GM12878 (cell line): ENCODE results near the gene MICAL3. TPM values are rescaled to one million over a fixed set of nuclear protein-coding genes. Genes with fewer than 3 reads are reported as not detected.

Source experiments
- ATAC-seq: fragments of 200-7000 bp; cut with Tn5 transposase; 3 replicates; pipeline ENCODE4 v1.9.1; 2020; ENCODE audit warnings: mild to moderate bottlenecking, moderate library complexity
- BruUV-seq: library from RNA; stranded (reverse); fragments of 400-500 nt; replicated peaks from 2 replicates; lab custom pipeline; 2021; lab: Mats Ljungman, UMichigan
- CTCF ChIA-PET: fragments of 300-600 bp; sonication (Branson Sonifier 250); formaldehyde crosslinking; extraction: SDS; loops from one replicate; lab custom pipeline; 2021; ENCODE audit warnings: inconsistent platforms; lab: Yijun Ruan, JAX
- POLR2A ChIA-PET: fragments of 350-600 bp; formaldehyde crosslinking; extraction: SDS; loops from one replicate; lab custom pipeline; 2021; ENCODE audit warnings: inconsistent platforms; lab: Charles Lee
- RAD21 ChIA-PET: fragments of 300-600 bp; sonication (Branson Sonifier 250); formaldehyde crosslinking; loops from one replicate; lab custom pipeline; 2023; ENCODE audit warnings: antibody characterized with exemption; ENCODE audit not compliant: unreplicated experiment; lab: Charles Lee
- SMC1A ChIA-PET: fragments of 300-600 bp; sonication (Branson Sonifier 250); formaldehyde crosslinking; loops from one replicate; lab custom pipeline; 2023; ENCODE audit not compliant: unreplicated experiment, uncharacterized antibody; lab: Charles Lee
- DNase-seq: peaks from one replicate; pipeline ENCODE4 v3.0.0-alpha.2; 2011; ENCODE audit warnings: low read depth, low spot score
- FAIRE-seq: peaks from 3 replicates; lab custom pipeline; 2011; peaks lifted over from hg19 to GRCh38; lab: Jason Lieb, UNC
- H2AFZ ChIP-seq: 2 replicates; pipeline ENCODE4 v1.6.0; 2011; ENCODE audit warnings: low read depth, low read length, control low read depth; ENCODE audit not compliant: control insufficient read depth
- H3K27ac ChIP-seq: 2 replicates; pipeline ENCODE4 v1.5.1; 2011; ENCODE audit warnings: control low read depth; ENCODE audit not compliant: control insufficient read depth, insufficient read depth
- H3K27me3 ChIP-seq, 2 experiments: replicated peaks in 1 of 2; 2 replicates each; pipeline versions ENCODE4 v1.6.0 to v1.6.1; 2011; ENCODE audit warnings: low read length in 1 of 2; ENCODE audit not compliant: control insufficient read depth in 2 of 2, insufficient read depth in 2 of 2
- H3K36me3 ChIP-seq, 2 experiments: 2 replicates each; pipeline ENCODE4 v1.5.1; 2011; ENCODE audit warnings: low read length in 1 of 2; ENCODE audit not compliant: control insufficient read depth in 2 of 2, insufficient read depth in 2 of 2
- H3K4me1 ChIP-seq: 2 replicates; pipeline ENCODE4 v1.6.1; 2011; ENCODE audit warnings: mild to moderate bottlenecking, low read length, moderate library complexity, mixed read lengths; ENCODE audit not compliant: control insufficient read depth, insufficient read depth
- H3K4me2 ChIP-seq: 2 replicates; pipeline ENCODE4 v1.6.0; 2011; ENCODE audit warnings: control low read depth; ENCODE audit not compliant: control insufficient read depth, insufficient read depth
- H3K4me3 ChIP-seq: fragments of 200-600 bp; sonication (generic); 2 replicates; pipeline ENCODE4 v1.5.1; 2016
- H3K79me2 ChIP-seq: 2 replicates; pipeline ENCODE4 v1.6.0; 2011; ENCODE audit warnings: low read length; ENCODE audit not compliant: control insufficient read depth, insufficient read depth
- H3K9ac ChIP-seq: 2 replicates; pipeline ENCODE4 v1.8.0; 2011; ENCODE audit warnings: low read length, control low read depth, mixed read lengths; ENCODE audit not compliant: control insufficient read depth, insufficient read depth
- H3K9me3 ChIP-seq: replicated peaks from 3 replicates; pipeline ENCODE4 v1.5.1; 2011; ENCODE audit warnings: mild to moderate bottlenecking, low read length; ENCODE audit not compliant: control insufficient read depth, insufficient read depth
- H4K20me1 ChIP-seq: 2 replicates; pipeline ENCODE4 v1.6.0; 2011; ENCODE audit not compliant: control insufficient read depth, insufficient read depth
- BHLHE40 ChIP-seq, 2 experiments: fragments of 450-650 bp in 1 of 2; IDR thresholded peaks; 2 replicates each; pipeline ENCODE4 v1.6.1; 2011 to 2017; ENCODE audit warnings: low read depth in 2 of 2, borderline replicate concordance in 1 of 2, improper control_type of control experiment in 1 of 2, low read length in 1 of 2, mild to moderate bottlenecking in 1 of 2
- BMI1 ChIP-seq: fragments of 450-650 bp; IDR thresholded peaks from 2 replicates; pipeline ENCODE4 v1.6.1; 2016; ENCODE audit warnings: mild to moderate bottlenecking, moderate library complexity, borderline replicate concordance
- EGR1 ChIP-seq, 2 experiments: IDR thresholded peaks; 1 replicate in 1 of 2; 2 replicates in 1 of 2; pipeline ENCODE4 v1.6.1; 2011 to 2012; ENCODE audit warnings: low read depth in 2 of 2, low read length in 2 of 2, borderline replicate concordance in 1 of 2, mild to moderate bottlenecking in 1 of 2, moderate library complexity in 1 of 2
- ETV6 ChIP-seq, 2 experiments: fragments of 450-650 bp in 1 of 2; IDR thresholded peaks in 1 of 2; conservative IDR thresholded peaks in 1 of 2; 2 replicates each; pipeline ENCODE4 v1.6.1; 2014; ENCODE audit warnings: antibody characterized with exemption in 1 of 2, borderline replicate concordance in 1 of 2, low read depth in 1 of 2, mild to moderate bottlenecking in 1 of 2, moderate library complexity in 1 of 2
- HDAC2 ChIP-seq: fragments of 200-600 bp; sonication (generic); IDR thresholded peaks from 2 replicates; pipeline ENCODE4 v1.6.1; 2017
- LARP7 ChIP-seq: fragments of 450-650 bp; IDR thresholded peaks from 2 replicates; pipeline ENCODE4 v1.6.1; 2017; ENCODE audit warnings: mild to moderate bottlenecking
- MEF2B ChIP-seq: fragments of 450-650 bp; IDR thresholded peaks from 2 replicates; pipeline ENCODE4 v1.6.1; 2018; ENCODE audit warnings: mild to moderate bottlenecking, moderate library complexity; ENCODE audit not compliant: partially characterized antibody, poor library complexity, severe bottlenecking
- MXI1 ChIP-seq: fragments of 150-350 bp; IDR thresholded peaks from 2 replicates; pipeline ENCODE4 v1.6.1; 2011; ENCODE audit warnings: low read depth, mild to moderate bottlenecking, inconsistent platforms, low read length, improper control_type of control experiment
- NRF1 ChIP-seq: conservative IDR thresholded peaks from 2 replicates; pipeline ENCODE4 v1.6.1; 2011; ENCODE audit warnings: mild to moderate bottlenecking, low read depth, low read length, improper control_type of control experiment
- SIX5 ChIP-seq: IDR thresholded peaks from 2 replicates; pipeline ENCODE4 v1.6.1; 2011; ENCODE audit warnings: mild to moderate bottlenecking, low read depth, low read length, moderate library complexity; ENCODE audit not compliant: severe bottlenecking
- STAT1 ChIP-seq: fragments of 450-650 bp; conservative IDR thresholded peaks from 2 replicates; pipeline ENCODE4 v1.6.1; 2014; ENCODE audit warnings: antibody characterized with exemption, mild to moderate bottlenecking
- TCF7 ChIP-seq: IDR thresholded peaks from 2 replicates; pipeline ENCODE4 v1.6.1; 2014; ENCODE audit warnings: antibody characterized with exemption, borderline replicate concordance
- ZNF274 ChIP-seq: IDR thresholded peaks from one replicate; pipeline ENCODE4 v1.8.0; 2011; ENCODE audit not compliant: insufficient read length, insufficient read depth
- WGBS: methylation state at CpG from one replicate; pipeline ENCODE4 v1.1.6; 2016; ENCODE audit warnings: low lambda C conversion rate; ENCODE audit not compliant: insufficient replicate concordance, insufficient coverage; ENCODE audit errors: missing lambda C conversion rate; 5-methylcytosine and 5-hydroxymethylcytosine counted together
- in situ Hi-C: fragments of 300-500 bp; cut with MboI; formaldehyde crosslinking; loops from 9 replicates; pipeline ENCODE4 v1.14.3; 2018; ENCODE audit warnings: mixed read lengths
- intact Hi-C: fragments of 100-400 bp; cut with micrococcal nuclease; formaldehyde crosslinking; loops from one replicate; pipeline ENCODE4 v1.14.2; 2022; ENCODE audit not compliant: unreplicated experiment
- polyA plus RNA-seq, 11 experiments: library from polyadenylated mRNA; depleted of rRNA in 4 of 11; unstranded in 6 of 11; stranded (reverse) in 5 of 11; fragments of >200 nt; fragmentation: Nextera tagmentation in 4 of 11; fragmentation: Illumina TruSeq in 1 of 11; extraction: Ambion mirVana in 4 of 11; extraction: Trizol in 1 of 11; gene quantifications; 1 replicate in 1 of 11; 2 replicates in 10 of 11; pipeline versions ENCODE4 v1.2.1 to v1.2.3, GENCODE V29; 2011 to 2016; ENCODE audit warnings: inconsistent platforms in 2 of 11, missing spikeins in 2 of 11, low read depth in 1 of 11
- total RNA-seq, 4 experiments: library from RNA; depleted of rRNA in 3 of 4; stranded (reverse); fragments of >200 nt in 3 of 4; fragmentation: Illumina TruSeq in 1 of 4; extraction: Trizol in 1 of 4; gene quantifications; 2 replicates each; pipeline versions ENCODE4 v1.2.1 to v1.2.3, GENCODE V29; 2013 to 2021
- TF ChIP-seq, protein P1 (sequence below): fragments of 450-650 bp; conservative IDR thresholded peaks from 2 replicates; pipeline ENCODE4 v1.6.1; 2017; ENCODE audit warnings: mild to moderate bottlenecking, moderate library complexity

MICAL3 gene
- total and polyA plus RNA-seq, 10 of the 15 experiments (the other 5 are each of a cell fraction or from before 2014, with no cell fraction given), result 2.6 to 92.2 (median 24.0) TPM

DNA sequence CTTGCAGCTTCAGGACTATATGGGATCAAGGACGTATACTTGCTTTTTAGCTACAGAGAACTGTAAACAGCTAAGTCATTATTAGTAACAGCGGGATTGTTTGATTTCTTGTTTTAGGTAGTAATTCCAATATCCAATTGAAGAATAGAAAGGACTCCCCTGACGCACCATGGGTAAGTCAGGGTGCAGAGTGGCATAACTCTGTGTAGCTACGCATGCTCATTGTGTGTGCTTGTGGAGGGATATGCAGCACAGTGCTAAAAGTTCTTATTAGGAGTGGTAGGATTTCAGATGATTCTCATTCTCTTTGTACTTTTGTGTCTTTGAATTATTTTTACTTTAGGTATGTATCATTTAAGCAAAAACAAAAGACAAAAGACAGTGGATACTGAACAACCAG lies 45.7 kb upstream of the MICAL3 start:
- no peak for FAIRE-seq
- no TSS peak for BruUV-seq
- RAD21 ChIA-PET, result interaction anchor here (0.8 kb wide), 1 partner anchor 240 kb away, joined by 3 read pairs; no protein-coding TSS in a partner anchor
- Histone ChIP-seq H3K4me1 (peaks cover 31% of the 10 kb centered on the region), H3K27ac (no peak overlapping the region), H3K4me2 (no peak overlapping the region), H3K79me2 (no peaks in the 10 kb centered on the region), H3K36me3 (no peaks in the 10 kb centered on the region), H3K4me3 (no peak overlapping the region), H3K9me3 (no peaks in the 10 kb centered on the region), H3K27me3 (no peaks in the 10 kb centered on the region), H2AFZ (no peak overlapping the region), H4K20me1 (no peaks in the 10 kb centered on the region), H3K9ac (no peak overlapping the region)
- SMC1A ChIA-PET, result interaction anchor here (1.0 to 10.0 kb wide), 4 partner anchors 8 to 239 kb away, joined by 4 to 98 read pairs (median 45); partner anchors contain the start of gene MICAL3
- intact Hi-C loops, result no loop called here
- ATAC-seq, result no peak
- 76% methylated on average over 4 of the region's 4 CpGs for WGBS
- POLR2A ChIA-PET, result no interaction called here
- CTCF ChIA-PET, result interaction anchor here (1.3 to 5.6 kb wide), 5 partner anchors 7 to 511 kb away, joined by 3 to 34 read pairs (median 4); partner anchors contain the start of gene PEX26
- DNase-seq, result no peak
- TF ChIP-seq MEF2B, result no peak
- TF ChIP-seq, protein P1, sequence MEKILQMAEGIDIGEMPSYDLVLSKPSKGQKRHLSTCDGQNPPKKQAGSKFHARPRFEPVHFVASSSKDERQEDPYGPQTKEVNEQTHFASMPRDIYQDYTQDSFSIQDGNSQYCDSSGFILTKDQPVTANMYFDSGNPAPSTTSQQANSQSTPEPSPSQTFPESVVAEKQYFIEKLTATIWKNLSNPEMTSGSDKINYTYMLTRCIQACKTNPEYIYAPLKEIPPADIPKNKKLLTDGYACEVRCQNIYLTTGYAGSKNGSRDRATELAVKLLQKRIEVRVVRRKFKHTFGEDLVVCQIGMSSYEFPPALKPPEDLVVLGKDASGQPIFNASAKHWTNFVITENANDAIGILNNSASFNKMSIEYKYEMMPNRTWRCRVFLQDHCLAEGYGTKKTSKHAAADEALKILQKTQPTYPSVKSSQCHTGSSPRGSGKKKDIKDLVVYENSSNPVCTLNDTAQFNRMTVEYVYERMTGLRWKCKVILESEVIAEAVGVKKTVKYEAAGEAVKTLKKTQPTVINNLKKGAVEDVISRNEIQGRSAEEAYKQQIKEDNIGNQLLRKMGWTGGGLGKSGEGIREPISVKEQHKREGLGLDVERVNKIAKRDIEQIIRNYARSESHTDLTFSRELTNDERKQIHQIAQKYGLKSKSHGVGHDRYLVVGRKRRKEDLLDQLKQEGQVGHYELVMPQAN, result no peak
- no peak for TF ChIP-seq SIX5
- TF ChIP-seq BHLHE40 (IDR thresholded peaks at IDR 0.05; ENCODE audit: borderline replicate concordance in 1 of 2, low read depth in 2 of 2, low read length in 1 of 2), result no peak
- no peak for TF ChIP-seq EGR1 (IDR thresholded peaks at IDR 0.05; ENCODE audit: borderline replicate concordance in 1 of 2, low read depth in 2 of 2, low read length in 2 of 2)
- no peak for TF ChIP-seq STAT1
- TF ChIP-seq ZNF274, result no peak
- no peak for TF ChIP-seq MXI1
- TF ChIP-seq HDAC2, result no peak
- no peak for TF ChIP-seq NRF1
- no peak for TF ChIP-seq TCF7
- no peak for TF ChIP-seq BMI1
- no peak for TF ChIP-seq ETV6 (conservative IDR thresholded peaks at IDR 0.05 in 1 of 2, IDR thresholded peaks at IDR 0.05 in 1 of 2; ENCODE audit: borderline replicate concordance in 1 of 2, low read depth in 1 of 2)
- TF ChIP-seq LARP7, result no peak
- in situ Hi-C loops, result no loop called here
